ENCODE measurements around the gene EFCAB11. TPM values are rescaled to one million over a fixed set of nuclear protein-coding genes. Genes with fewer than 3 reads are reported as not detected.

Gene EFCAB11
- total RNA-seq, 1 donor from 2014 or later: 1.1 TPM

DNA sequence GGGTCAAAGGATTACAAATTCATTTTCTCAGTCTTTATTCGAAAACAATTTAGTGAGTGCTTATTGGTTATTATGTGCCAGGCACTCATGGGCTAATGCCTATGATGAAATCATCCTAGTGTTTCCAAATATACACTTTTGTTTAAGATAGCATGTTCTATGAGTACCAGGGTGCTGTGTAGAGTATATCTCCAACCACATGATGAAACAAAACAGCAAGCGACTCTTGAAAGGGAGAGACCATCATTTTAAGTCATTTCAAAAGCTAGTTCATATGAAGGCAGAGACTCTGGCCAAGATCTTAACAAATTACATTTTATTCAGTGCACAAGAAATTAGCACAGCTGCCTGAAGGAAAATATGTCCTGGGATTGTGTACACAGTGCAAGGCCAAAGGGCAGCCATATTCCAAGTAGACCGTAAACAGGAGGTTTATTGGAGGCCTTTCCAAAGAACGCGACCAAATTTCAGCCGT is 204.2 kb downstream of the EFCAB11 start:
- DNase-seq (ENCODE audit: low read depth) (no peak), FAIRE-seq (no peak)
- TF ChIP-seq CTCF (IDR thresholded peaks at IDR 0.05; ENCODE audit: insufficient read depth, low read length, severe bottlenecking): no peak
- Histone ChIP-seq H3K4me3 (ENCODE audit: low read depth, low read length) (no peak overlapping the region), H3K36me3 (ENCODE audit: control insufficient read depth, insufficient read depth, low read length) (no peaks in the 10 kb centered on the region), H3K27me3 (ENCODE audit: control insufficient read depth, insufficient read depth, low read length) (no peaks in the 10 kb centered on the region)

GRCh38 chr14:89748004-89748403 is 206.5 kb downstream of the EFCAB11 start:
- Histone ChIP-seq H3K27me3 (ENCODE audit: control insufficient read depth, insufficient read depth, low read length) (no peaks in the 10 kb centered on the region), H3K36me3 (ENCODE audit: control insufficient read depth, insufficient read depth, low read length) (no peaks in the 10 kb centered on the region), H3K4me3 (ENCODE audit: low read depth, low read length) (no peak overlapping the region)
- DNase-seq (ENCODE audit: low read depth): peak; percentile 64
- no peak for FAIRE-seq
- TF ChIP-seq CTCF (IDR thresholded peaks at IDR 0.05; ENCODE audit: insufficient read depth, low read length, severe bottlenecking): no peak

DNA sequence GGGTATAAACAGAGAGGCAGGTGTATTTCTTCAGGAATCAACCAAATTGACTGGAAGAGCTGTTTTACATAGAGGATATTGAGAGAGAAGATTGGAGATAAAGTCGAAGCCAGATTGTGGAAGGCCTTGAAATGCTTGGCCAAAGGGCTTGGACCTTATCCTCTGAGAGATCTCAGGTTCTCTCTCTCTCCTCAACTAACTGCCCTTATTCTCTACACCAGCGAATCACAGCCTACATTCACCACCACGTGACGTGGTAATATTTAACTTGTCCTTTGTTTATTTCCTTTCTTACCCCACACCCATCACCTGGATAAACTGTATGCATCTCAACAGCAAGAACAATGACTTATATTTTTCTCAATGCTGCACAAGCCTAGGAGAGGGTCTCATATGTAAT is 207.4 kb downstream of the EFCAB11 start:
- FAIRE-seq: no peak
- no peak for DNase-seq (ENCODE audit: low read depth)
- Histone ChIP-seq H3K4me3 (ENCODE audit: low read depth, low read length) (no peak overlapping the region), H3K27me3 (ENCODE audit: control insufficient read depth, insufficient read depth, low read length) (no peaks in the 10 kb centered on the region), H3K36me3 (ENCODE audit: control insufficient read depth, insufficient read depth, low read length) (no peaks in the 10 kb centered on the region)
- no peak for TF ChIP-seq CTCF (IDR thresholded peaks at IDR 0.05; ENCODE audit: insufficient read depth, low read length, severe bottlenecking)

- FAIRE-seq (no peak), DNase-seq (ENCODE audit: low read depth) (no peak)
- no peaks in the 10 kb centered on the region for H3K27me3 ChIP-seq (ENCODE audit: control insufficient read depth, insufficient read depth, low read length)
- no peaks in the 10 kb centered on the region for H3K36me3 ChIP-seq (ENCODE audit: control insufficient read depth, insufficient read depth, low read length)
- no peak overlapping the region for H3K4me3 ChIP-seq (ENCODE audit: low read depth, low read length)
- TF ChIP-seq CTCF (IDR thresholded peaks at IDR 0.05; ENCODE audit: insufficient read depth, low read length, severe bottlenecking): no peak
Measured at GRCh38 chr14:89746654-89747053, 207.9 kb downstream of the EFCAB11 start.

DNA sequence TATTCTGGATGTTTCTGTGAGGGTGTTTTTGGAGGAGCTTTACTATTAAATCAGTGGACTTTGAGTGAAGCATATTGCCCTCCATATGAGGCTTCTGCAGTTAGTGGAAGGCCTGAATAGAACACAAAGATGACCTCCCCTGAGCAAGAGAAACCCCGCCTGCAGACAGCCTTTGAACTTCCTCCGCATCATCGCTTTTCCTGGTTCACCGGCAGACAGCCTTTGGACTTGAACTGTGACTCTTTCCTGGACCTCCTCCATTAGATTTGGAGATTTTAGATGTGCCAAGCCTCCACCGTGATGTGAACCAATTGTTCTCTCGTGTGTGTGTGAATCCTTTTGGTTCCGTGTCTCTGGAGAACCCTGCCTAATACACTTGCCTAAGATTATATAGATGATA is 208.4 kb downstream of the EFCAB11 start:
- DNase-seq (ENCODE audit: low read depth) (no peak), FAIRE-seq (no peak)
- Histone ChIP-seq H3K27me3 (ENCODE audit: control insufficient read depth, insufficient read depth, low read length) (no peaks in the 10 kb centered on the region), H3K36me3 (ENCODE audit: control insufficient read depth, insufficient read depth, low read length) (no peaks in the 10 kb centered on the region), H3K4me3 (ENCODE audit: low read depth, low read length) (no peak overlapping the region)
- no peak for TF ChIP-seq CTCF (IDR thresholded peaks at IDR 0.05; ENCODE audit: insufficient read depth, low read length, severe bottlenecking)

Other genes with a start within 250 kb of the EFCAB11 start
- 13.2 and 17.2 TPM in 2 replicates for gene TDP1, start 1.2 kb upstream of the EFCAB11 start, total RNA-seq
- not detected in 2 replicates for gene KCNK13, start 107.3 kb upstream of the EFCAB11 start, total RNA-seq

All from bronchial epithelial cell (primary cell).